GM19035 (cell line): ENCODE data around the gene ERBB4.

Source experiments
- ATAC-seq: cut with Tn5 transposase; IDR thresholded peaks from one replicate; pipeline ENCODE4 v1.9.1; 2021; ENCODE audit not compliant: unreplicated experiment

Gene ERBB4

GRCh38 chr2:211939177-211939576 is 599.4 kb downstream of the ERBB4 start:
- no peak for ATAC-seq

GRCh38 chr2:211934811-211935210 is 603.8 kb downstream of the ERBB4 start:
- ATAC-seq, result no peak

GRCh38 chr2:211931314-211931713 is 607.3 kb downstream of the ERBB4 start:
- ATAC-seq, result no peak

GRCh38 chr2:211930331-211930730 is 608.3 kb downstream of the ERBB4 start:
- peak; percentile 96 for ATAC-seq

GRCh38 chr2:211928201-211928600 is 610.4 kb downstream of the ERBB4 start:
- ATAC-seq, result no peak

- ATAC-seq, result no peak
Measured at GRCh38 chr2:211923019-211923418, 615.6 kb downstream of the ERBB4 start.

- no peak for ATAC-seq
Measured at GRCh38 chr2:211903961-211904360, 634.6 kb downstream of the ERBB4 start.

GRCh38 chr2:211901226-211901846 is 637.3 kb downstream of the ERBB4 start:
- no peak for ATAC-seq

GRCh38 chr2:211900518-211900917 is 638.1 kb downstream of the ERBB4 start:
- ATAC-seq, result no peak

- no peak for ATAC-seq
Measured at GRCh38 chr2:211900000-211900399, 638.6 kb downstream of the ERBB4 start.

GRCh38 chr2:211898702-211899101 is 639.9 kb downstream of the ERBB4 start:
- ATAC-seq, result no peak

- no peak for ATAC-seq
Measured at GRCh38 chr2:211881449-211881848, 657.2 kb downstream of the ERBB4 start.

- peak; percentile 54 for ATAC-seq
Measured at GRCh38 chr2:211879323-211879722, 659.3 kb downstream of the ERBB4 start.

- ATAC-seq, result no peak
Measured at GRCh38 chr2:211877061-211877460, 661.5 kb downstream of the ERBB4 start.

- no peak for ATAC-seq
Measured at GRCh38 chr2:211875488-211875887, 663.1 kb downstream of the ERBB4 start.

- ATAC-seq, result no peak
Measured at GRCh38 chr2:211868996-211869533, 669.5 kb downstream of the ERBB4 start.

GRCh38 chr2:211867845-211868451 is 670.7 kb downstream of the ERBB4 start:
- peak; percentile 90 for ATAC-seq

- ATAC-seq, result no peak
Measured at GRCh38 chr2:211864328-211864727, 674.3 kb downstream of the ERBB4 start.

GRCh38 chr2:211860224-211860623 is 678.4 kb downstream of the ERBB4 start:
- no peak for ATAC-seq

GRCh38 chr2:211854832-211855231 is 683.8 kb downstream of the ERBB4 start:
- ATAC-seq, result no peak

- ATAC-seq, result no peak
Measured at GRCh38 chr2:211846714-211847113, 691.9 kb downstream of the ERBB4 start.

GRCh38 chr2:211846036-211846400 is 692.6 kb downstream of the ERBB4 start:
- ATAC-seq, result no peak
